ENCODE results near the gene DLGAP1.

The DLGAP1 gene

DNA sequence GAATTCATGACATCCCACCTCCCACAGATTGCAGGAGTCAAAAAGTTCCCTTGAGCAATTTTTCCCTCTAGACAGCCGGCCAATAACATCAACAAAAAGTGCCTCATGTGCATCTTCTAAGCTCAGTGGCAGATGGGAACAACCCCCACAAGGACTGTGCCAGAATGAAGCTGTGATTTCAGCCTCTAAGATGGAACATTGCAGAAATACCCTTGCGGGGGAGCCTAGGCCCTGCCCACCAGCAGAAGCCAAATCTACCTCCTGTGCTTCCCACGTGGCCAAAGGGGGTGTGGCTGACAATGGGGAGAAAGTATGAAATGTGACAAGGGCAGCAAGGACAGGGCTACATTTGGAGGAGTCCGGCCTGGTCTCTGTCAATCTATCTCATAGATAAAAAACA, 522.8 kb downstream of the DLGAP1 start:
- DNase-seq (ENCODE audit: low read depth) = no peak

DNA sequence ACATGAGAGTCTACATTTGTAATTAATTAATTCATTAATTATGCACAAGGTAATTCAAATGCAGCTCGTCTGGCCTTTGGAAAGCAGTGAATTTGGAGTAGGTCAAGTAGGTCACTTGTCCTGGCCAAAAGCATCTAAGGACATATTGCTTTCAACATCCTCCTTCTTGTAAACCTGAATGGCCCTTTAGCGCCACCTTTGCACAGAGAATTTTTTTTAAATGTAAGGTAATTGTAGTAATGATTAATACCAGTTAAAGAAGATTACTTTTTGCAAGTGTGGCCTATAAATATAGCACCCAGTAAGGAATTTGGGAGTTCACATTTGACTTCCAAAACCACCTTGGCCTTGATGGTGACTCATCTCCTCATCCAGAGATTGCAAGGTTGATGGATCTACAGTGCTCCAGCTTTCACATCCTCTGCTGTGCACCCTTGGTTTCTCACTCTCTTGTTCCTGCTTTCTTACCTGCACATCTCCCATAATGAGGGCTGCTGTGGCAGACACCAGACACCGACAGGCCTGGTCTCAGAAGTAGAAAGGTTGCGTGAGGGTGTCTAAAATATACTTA, 523.5 kb downstream of the DLGAP1 start:
- no peak for DNase-seq (ENCODE audit: low read depth)

- no peak for DNase-seq (ENCODE audit: low read depth)
Observed at GRCh38 chr18:3931013-3931315, 524.1 kb downstream of the DLGAP1 start.

DNA sequence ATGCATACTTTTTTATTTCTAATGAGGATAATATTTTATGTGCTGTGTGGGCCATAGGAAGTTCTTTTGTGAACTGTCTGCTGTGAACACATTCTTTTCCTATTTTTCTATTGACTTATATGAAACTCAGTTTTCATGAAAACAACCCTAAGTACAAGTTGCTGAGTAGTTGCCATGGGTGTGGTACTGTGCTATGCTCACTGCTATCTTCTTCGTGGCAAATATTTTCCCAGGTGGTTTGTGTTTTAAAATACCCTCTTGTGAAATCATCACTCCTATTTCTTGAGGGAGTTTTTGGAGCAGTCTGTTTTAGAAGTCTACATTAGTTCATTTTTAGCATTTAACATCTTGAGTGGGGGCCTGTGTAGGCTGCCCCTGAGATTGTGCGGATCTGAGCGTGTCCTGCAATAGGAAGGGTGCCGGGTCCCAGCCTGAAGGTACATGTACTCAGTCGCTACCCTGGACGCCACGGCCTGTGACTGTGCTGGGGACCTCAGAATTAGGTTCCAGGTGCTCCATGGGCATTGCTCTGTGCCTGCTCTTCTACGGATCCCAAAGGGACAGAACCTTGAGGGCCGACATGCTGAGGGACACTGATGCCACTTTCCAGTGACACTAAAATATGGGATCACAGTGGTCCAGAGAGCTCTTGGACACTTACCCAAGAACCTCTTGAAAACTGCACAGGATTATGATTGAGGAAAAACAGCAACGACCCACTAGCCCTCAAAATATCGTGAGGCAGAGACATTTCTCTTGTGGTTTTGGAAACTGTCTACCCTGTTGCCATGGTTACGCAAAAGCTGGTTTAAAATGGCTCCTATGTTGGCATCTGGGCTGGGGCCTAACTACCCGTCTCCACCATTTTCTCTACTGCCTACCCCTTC, 524.7 kb downstream of the DLGAP1 start:
- DNase-seq (ENCODE audit: low read depth) = no peak

DNA sequence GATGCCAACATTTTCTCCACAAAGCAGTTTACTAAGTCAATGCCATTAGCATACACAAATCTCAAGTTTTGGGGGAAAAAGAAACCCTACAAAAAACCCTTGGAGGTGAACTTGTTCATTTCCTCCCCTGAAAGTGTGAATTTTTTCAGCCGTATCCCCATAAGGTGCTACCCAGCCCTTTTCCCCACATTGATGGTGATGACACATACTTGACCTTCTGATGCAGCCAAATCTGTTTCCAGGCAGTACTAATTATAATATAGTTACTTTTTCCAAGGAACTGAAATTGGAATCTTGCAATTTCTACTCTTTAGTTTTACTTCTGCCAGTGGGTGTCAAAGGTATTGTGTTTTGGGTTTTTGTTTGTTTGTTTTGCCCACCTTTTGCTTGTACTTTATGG, 530.7 kb downstream of the DLGAP1 start:
- no peak for DNase-seq (ENCODE audit: low read depth)

- no peak for DNase-seq (ENCODE audit: low read depth)
Observed at GRCh38 chr18:3923750-3924149, 531.4 kb downstream of the DLGAP1 start.

- DNase-seq (ENCODE audit: low read depth) = no peak
Observed at GRCh38 chr18:3921826-3922225, 533.3 kb downstream of the DLGAP1 start.

GRCh38 chr18:3920832-3921231, 534.3 kb downstream of the DLGAP1 start:
- DNase-seq (ENCODE audit: low read depth) = no peak

DNA sequence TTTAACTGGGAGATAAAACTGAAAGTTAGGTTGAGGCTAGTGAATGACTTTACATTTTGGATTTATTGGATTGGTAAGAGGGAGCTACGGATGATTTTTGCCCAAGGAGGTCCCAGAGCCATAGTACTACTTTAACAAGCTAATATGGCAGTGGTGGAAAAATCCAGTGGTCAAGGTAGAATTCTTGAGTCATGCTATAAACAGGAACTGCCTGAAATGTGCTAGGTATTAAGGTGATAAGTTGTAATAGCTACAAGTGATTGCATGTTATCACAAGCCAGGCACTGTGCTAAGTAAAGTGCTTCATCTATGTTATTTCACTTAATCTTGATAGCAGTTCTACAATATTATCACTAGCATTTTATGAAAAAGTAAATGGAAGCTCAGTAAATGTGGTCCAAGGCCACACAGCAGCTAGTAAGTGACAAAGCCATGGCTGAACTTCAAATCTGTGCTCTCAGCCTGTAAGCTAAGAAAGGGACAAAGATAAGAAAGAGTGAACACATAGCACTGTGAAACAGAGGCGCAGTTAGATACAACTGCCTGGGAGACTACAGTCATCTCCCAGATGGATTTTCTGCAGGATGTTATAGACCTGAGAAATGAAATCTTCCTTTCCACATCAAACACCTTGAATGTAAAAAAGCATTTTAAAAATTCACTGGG, 535.6 kb downstream of the DLGAP1 start:
- DNase-seq (ENCODE audit: low read depth) = no peak

DNA sequence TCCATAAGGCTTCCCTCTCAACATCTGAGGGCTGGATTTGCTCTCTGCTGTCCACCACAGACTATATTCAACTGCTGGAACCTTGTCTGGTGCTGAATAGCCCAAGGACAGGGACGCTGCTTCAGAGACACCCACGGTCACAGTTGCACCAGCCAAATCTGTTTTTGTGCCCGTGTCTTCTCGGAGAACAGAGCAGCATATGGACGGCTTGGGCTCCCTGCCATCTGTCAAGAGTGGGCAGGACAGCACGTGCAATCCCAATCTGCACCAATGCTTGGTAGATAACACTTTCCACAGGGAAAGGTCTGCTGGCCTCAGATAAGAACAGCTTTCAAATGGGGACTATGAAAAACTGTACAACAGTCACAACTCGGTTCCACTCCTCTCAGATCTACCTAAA, 539.0 kb downstream of the DLGAP1 start:
- DNase-seq (ENCODE audit: low read depth) = no peak

- no peak for DNase-seq (ENCODE audit: low read depth)
Observed at GRCh38 chr18:3914833-3915610, 540.1 kb downstream of the DLGAP1 start.

DNA sequence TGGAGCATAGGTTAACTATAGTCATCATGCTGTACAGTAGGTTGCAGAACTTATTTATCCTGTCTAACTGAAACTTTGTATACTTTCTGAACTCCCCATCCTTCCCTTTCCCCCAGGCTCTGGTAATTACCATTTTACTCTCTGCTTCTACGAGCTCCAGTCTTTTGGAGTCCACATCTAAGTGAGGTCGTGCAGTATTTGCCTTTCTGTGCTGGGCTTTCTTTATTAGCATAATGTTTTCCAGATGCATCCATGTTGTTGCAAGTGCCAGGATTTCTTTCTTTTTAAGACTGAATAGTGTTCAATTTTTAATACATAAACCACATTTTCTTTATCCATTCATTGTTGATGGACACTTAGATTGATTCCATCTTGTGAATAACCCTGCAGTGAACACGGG, 541.0 kb downstream of the DLGAP1 start:
- DNase-seq (ENCODE audit: low read depth) = no peak

DNA sequence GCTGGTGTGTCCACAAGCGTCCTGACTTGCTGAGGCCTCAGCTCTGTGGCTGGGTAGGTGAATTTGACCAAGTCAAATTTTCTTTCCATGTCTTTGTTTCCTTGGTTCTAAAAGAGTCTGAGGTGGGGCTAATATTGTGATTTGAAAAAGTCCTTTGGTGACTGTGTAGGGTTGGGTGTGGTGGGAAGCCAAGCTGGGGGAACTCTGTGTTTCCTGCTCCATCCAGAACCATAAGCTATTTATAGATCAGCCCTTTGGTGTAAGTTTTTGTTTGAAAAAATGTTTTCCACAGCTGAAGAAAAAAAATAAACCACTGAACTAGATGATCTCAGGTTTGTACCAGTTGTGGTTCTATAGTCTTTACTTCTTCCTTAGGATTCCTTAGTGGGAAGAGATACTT, 542.4 kb downstream of the DLGAP1 start:
- DNase-seq (ENCODE audit: low read depth) = no peak

DNA sequence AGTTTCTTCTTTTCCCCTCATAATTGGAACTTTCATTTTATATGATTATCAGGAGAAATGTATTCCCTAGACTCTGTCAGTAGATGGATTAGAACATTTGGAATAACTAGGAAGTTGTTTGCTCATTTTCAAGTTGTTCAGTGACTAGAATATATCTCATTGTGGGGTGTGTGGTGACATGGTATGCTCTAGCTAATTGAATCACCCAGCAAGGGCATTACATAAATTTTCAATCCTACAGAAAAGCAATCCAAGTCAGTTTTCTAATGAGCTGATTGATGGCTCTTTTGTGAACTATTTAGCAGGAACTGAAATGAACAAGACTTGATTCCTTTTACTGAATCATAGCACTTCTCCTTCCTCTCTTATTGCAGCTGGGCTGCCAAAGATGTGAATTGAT, 543.7 kb downstream of the DLGAP1 start:
- no peak for DNase-seq (ENCODE audit: low read depth)

GRCh38 chr18:3910512-3910911, 544.6 kb downstream of the DLGAP1 start:
- DNase-seq (ENCODE audit: low read depth) = no peak

DNA sequence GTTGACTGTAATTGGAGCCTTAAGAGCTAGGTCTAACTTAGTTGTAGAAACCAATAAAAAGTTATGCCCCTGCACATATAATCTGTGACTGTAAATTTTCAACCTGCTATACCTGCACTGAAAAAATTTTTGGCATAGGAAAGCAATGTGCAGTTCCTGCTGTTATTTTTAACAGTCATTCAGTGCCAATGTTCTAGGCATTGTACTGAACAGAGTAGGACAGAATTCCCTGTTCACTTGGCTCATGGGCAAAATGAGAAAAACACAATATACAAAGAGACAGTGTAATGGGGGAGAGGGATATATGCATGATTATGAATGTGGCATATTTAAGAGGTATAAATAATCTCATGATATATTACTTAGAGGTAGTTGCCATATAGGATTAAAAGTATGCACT, 547.2 kb downstream of the DLGAP1 start:
- DNase-seq (ENCODE audit: low read depth) = no peak

DNA sequence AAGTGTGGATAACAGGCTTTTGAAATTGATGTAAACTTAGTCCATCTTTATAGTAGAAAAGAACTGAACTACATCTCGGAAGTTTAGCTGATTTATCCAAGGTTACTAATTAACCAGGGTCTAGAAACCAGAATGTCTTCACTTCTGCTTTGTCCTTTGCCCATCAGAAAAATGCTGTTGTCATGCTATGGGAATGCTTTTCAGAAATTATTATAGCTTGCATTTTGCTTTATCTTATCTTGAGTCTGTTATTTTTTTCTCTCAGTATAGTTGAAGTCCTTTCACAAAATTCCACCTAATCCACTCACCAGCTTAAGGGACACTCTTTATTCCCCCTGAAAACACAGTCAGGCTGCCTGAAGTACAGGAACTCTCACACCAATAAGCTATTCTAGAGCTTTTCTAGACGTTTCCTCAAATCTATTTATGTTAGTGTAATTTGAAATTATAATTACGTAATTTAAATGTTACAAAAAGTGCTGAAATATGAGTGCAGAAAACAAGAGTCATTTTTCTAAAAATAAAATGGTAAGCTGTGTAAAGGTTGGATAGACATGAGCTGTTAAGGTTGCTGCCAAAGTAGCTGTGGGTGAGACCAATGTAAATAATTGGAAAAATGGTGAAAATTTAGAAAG, 548.9 kb downstream of the DLGAP1 start:
- no peak for DNase-seq (ENCODE audit: low read depth)

DNA sequence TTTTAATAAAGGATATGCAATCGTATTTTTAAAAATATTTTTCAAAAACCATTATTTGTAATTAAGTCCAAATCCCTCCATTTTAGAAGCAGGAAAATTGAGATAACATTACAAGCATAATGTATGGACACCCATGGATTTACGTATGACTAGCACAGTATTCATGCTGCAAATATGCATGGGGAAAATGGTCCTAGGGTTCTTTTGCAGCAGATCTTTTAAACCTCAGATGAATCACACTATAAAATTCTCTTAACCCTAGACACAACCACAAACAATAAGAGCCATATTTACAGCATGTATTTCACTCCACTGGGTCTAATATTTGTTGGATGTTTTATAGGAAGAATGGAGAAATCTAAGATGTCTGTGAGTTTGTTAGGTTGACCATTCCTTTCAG, 551.8 kb downstream of the DLGAP1 start:
- DNase-seq (ENCODE audit: low read depth) = peak; percentile 83

DNA sequence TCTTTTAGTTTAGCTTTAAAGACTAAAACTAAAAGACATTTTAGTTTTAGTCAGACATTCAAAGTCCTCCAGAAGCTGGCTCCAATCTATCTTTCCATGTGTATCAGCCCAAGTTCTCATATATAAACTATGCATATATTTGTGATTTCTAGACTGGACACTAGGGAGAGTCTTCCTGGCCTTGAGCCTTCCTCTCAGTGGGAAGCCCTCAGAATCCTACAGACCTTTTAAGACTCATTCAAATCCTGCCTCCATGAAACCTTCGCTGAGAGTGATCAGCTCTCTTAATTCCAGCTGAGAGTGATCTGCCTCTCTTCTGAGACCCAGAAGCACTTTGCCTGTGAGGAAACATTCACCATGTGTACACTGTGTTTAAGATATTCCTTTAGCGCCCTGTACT, 552.4 kb downstream of the DLGAP1 start:
- DNase-seq (ENCODE audit: low read depth) = no peak

GRCh38 chr18:3901811-3902210, 553.3 kb downstream of the DLGAP1 start:
- DNase-seq (ENCODE audit: low read depth) = no peak

DNA sequence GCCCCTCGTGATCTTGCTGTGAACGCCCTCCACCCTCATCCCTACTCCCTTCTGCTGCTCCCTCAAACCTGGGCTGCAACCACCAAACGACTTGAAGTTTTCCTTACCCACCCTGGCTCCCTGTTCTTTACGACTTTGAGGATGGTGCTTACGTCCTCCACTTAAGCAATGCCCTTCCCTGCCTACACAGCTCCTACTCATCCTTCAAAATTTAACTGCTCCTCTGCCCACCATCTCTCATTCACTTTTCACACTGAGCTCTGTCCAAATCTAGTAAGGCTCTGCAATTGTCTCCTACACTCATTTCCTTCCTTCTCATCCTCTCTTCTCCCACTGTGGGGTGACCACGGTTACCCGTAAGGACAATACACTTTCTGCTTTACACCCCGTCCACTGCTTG, 554.1 kb downstream of the DLGAP1 start:
- no peak for DNase-seq (ENCODE audit: low read depth)

GRCh38 chr18:3900327-3900726, 554.8 kb downstream of the DLGAP1 start:
- DNase-seq (ENCODE audit: low read depth) = no peak

Data from non-pigmented ciliary epithelial cell (primary cell).